ENCODE measurements around the gene MAMSTR. TPM values are rescaled to one million over a fixed set of nuclear protein-coding genes. Genes with fewer than 3 reads are reported as not detected.

Gene MAMSTR
- total and polyA plus RNA-seq, 9 of the 15 experiments (the other 6 are each of a cell fraction or from before 2014, with no cell fraction given) = 0.08 to 1.00 (median 0.40) TPM; not detected in 1

DNA sequence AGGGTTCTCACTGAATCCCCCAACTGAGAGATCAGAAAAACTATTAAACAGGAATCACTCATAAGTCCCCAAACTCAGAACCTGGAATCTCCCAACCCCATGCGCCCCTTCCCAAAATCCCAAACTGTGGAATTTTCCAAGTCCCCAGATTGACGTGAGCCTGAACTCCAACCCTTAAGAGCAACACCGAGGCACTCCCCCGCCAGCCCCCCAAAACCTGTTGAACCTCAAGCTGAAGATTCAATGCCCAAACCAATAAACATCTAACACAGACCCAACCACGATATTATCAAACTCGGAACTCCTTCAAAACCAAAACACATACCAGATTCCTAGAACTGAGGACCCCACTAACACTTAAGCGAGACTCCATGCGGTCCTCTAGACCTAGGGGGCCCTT is 26.6 kb upstream of the MAMSTR start (continued):
- TF ChIP-seq TFE3 (CRISPR knock-in tag; IDR thresholded peaks at IDR 0.05) (no peak), CCNT2 (IDR thresholded peaks at IDR 0.05; ENCODE audit: borderline replicate concordance, extremely low read depth, insufficient read length, low read depth, low read length) (no peak), BCL6 (CRISPR knock-in tag; IDR thresholded peaks at IDR 0.05) (no peak), FOXJ2 (tag; IDR thresholded peaks at IDR 0.05) (no peak), HSF4 (CRISPR knock-in tag; IDR thresholded peaks at IDR 0.05; ENCODE audit: borderline replicate concordance) (no peak), PTTG1 (tag; IDR thresholded peaks at IDR 0.05; ENCODE audit: low read depth) (no peak), ESRRA (IDR thresholded peaks at IDR 0.05; ENCODE audit: borderline replicate concordance, low read depth) (no peak)

- Histone ChIP-seq H2AFZ (ENCODE audit: low read depth, low read length) (peak overlapping the region; percentile 14; the same call in 1 of the 2 replicates), H3K4me2 (ENCODE audit: insufficient read depth, low read length) (peak overlapping the region; percentile 27; the same call in 1 of the 2 replicates), H3K4me3 (no peak overlapping the region), H3K4me1 (replicated peaks in 1 of 2; ENCODE audit: control insufficient read depth in 2 of 2, insufficient read depth in 2 of 2, low read length in 2 of 2) (peaks cover 39 to 47% of the 10 kb centered on the region in 2 experiments), H3K27me3 (ENCODE audit: control insufficient read depth in 2 of 2, insufficient read depth in 2 of 2, low read length in 2 of 2) (no peaks in the 10 kb centered on the region), H3K9me1 (ENCODE audit: control insufficient read depth, insufficient read depth, low read length) (peaks cover 3% of the 10 kb centered on the region), H3K9ac (ENCODE audit: insufficient read depth in 1 of 2, low read depth in 2 of 2, low read length in 2 of 2) (no peak overlapping the region; a peak in 1 of 4 replicates), H3K36me3 (ENCODE audit: control insufficient read depth, insufficient read depth, low read length) (peaks cover 12% of the 10 kb centered on the region; the same call in 1 of the 3 replicates), H4K20me1 (replicated peaks; ENCODE audit: control insufficient read depth, insufficient read depth, low read length) (no peaks in the 10 kb centered on the region), H3K27ac (ENCODE audit: extremely low read depth, low read depth, low read length) (no peak overlapping the region), H3K9me3 (replicated peaks; ENCODE audit: control insufficient read depth, insufficient read depth, low read depth, low read length) (no peaks in the 10 kb centered on the region), H3K79me2 (ENCODE audit: control insufficient read depth, insufficient read depth, low read length) (peaks cover 16% of the 10 kb centered on the region)
- POLR2A ChIA-PET = interaction anchor here (1.1 kb wide), 1 partner anchor 18 kb away, joined by 3 read pairs; no protein-coding TSS in a partner anchor
- FAIRE-seq (peak; percentile 89), DNase-seq (ENCODE audit: extremely low read depth in 1 of 4, low spot score in 3 of 4) (peak; percentile 63 to 85 (median 68)), ATAC-seq (peak; percentile 32)
- no TSS peak for BruUV-seq (replicated peaks)
- CTCF ChIA-PET (ENCODE audit: low intra/inter-chr PET ratio) = no interaction called here
- in situ Hi-C loops (cut with MboI) = no loop called here
- intact Hi-C loops (cut with micrococcal nuclease) = no loop called here
- 63% methylated on average over 33 of the region's 33 CpGs for WGBS (ENCODE audit: insufficient coverage, low coverage, missing lambda C conversion rate)
- TF ChIP-seq TFAP4 (CRISPR knock-in tag; IDR thresholded peaks at IDR 0.05; ENCODE audit: borderline replicate concordance) = peak; percentile 15; the same call in 1 of the 2 replicates
- TF ChIP-seq POLR2G (IDR thresholded peaks at IDR 0.05; ENCODE audit: low read depth, low read length) = peak; percentile 50; the same call in 1 of the 2 replicates
- TF ChIP-seq, protein P1, sequence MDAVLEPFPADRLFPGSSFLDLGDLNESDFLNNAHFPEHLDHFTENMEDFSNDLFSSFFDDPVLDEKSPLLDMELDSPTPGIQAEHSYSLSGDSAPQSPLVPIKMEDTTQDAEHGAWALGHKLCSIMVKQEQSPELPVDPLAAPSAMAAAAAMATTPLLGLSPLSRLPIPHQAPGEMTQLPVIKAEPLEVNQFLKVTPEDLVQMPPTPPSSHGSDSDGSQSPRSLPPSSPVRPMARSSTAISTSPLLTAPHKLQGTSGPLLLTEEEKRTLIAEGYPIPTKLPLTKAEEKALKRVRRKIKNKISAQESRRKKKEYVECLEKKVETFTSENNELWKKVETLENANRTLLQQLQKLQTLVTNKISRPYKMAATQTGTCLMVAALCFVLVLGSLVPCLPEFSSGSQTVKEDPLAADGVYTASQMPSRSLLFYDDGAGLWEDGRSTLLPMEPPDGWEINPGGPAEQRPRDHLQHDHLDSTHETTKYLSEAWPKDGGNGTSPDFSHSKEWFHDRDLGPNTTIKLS (IDR thresholded peaks at IDR 0.05; ENCODE audit: borderline replicate concordance, low read depth) = peak; percentile 55; the same call in 1 of the 2 replicates
- TF ChIP-seq RBFOX2 (IDR thresholded peaks at IDR 0.05; ENCODE audit: low read depth, low read length) = 0 out of 2 replicates have a peak, but pooled peaks have one; percentile 29
- no peak for TF ChIP-seq TARDBP (IDR thresholded peaks at IDR 0.05)
- peak; percentile 87; the same call in 1 of the 2 replicates for TF ChIP-seq ZNF197 (CRISPR knock-in tag; IDR thresholded peaks at IDR 0.05; ENCODE audit: low read depth)
- TF ChIP-seq, protein P2, sequence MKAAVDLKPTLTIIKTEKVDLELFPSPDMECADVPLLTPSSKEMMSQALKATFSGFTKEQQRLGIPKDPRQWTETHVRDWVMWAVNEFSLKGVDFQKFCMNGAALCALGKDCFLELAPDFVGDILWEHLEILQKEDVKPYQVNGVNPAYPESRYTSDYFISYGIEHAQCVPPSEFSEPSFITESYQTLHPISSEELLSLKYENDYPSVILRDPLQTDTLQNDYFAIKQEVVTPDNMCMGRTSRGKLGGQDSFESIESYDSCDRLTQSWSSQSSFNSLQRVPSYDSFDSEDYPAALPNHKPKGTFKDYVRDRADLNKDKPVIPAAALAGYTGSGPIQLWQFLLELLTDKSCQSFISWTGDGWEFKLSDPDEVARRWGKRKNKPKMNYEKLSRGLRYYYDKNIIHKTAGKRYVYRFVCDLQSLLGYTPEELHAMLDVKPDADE (conservative IDR thresholded peaks at IDR 0.05; ENCODE audit: control insufficient read depth, low read depth, low read length) = peak; percentile 97
Measured at GRCh38 chr19:48745208-48745995, 25.9 kb upstream of the MAMSTR start.

Measured in K562 (cell line).